ENCODE measurements around the gene CAD. TPM values are rescaled to one million over a fixed set of nuclear protein-coding genes. Genes with fewer than 3 reads are reported as not detected.
A peak's percentile ranks its signal among the peaks of the same experiment; 100 is the strongest.

Gene CAD
- total RNA-seq, 1 experiment from 2014 or later = 114 TPM

- peaks cover 15 to 23% of the 10 kb centered on the region in 2 experiments; a peak in 2 of 4 replicates for H3K36me3 ChIP-seq (ENCODE audit: control insufficient read depth in 1 of 2, insufficient read depth in 2 of 2, low read length in 2 of 2)
- H3K79me2 ChIP-seq (ENCODE audit: insufficient read depth, low read length) = peaks cover 37% of the 10 kb centered on the region
- H3K27me3 ChIP-seq (ENCODE audit: insufficient read depth, low read length) = no peaks in the 10 kb centered on the region
- ChIA-PET CTCF (interaction anchor here (1.0 kb wide), 1 partner anchor 20 kb away, joined by 3 read pairs; no protein-coding TSS in a partner anchor), POLR2A (interaction anchor here (0.6 to 1.5 kb wide), 3 partner anchors 9 to 252 kb away, joined by 3 to 5 read pairs (median 4); no protein-coding TSS in a partner anchor), RAD21 (ENCODE audit: low non-redundant PET in 1 of 2, low total read pairs in 2 of 2, uncharacterized antibody in 2 of 2, unreplicated experiment in 2 of 2) (no interaction called here)
- peak overlapping the region; percentile 94 for H3K9ac ChIP-seq (ENCODE audit: low read length)
- H3K9me2 ChIP-seq (ENCODE audit: insufficient read depth) = no peaks in the 10 kb centered on the region
- H3K4me3 ChIP-seq (replicated peaks in 1 of 2; ENCODE audit: low read depth in 1 of 2, low read length in 2 of 2) = peak overlapping the region; percentile 73 to 78
- peak overlapping the region; percentile 76 for H3K27ac ChIP-seq (ENCODE audit: low read depth, low read length)
- H4K20me1 ChIP-seq (ENCODE audit: insufficient read depth) = no peaks in the 10 kb centered on the region
- H3K4me2 ChIP-seq (ENCODE audit: low read length) = peak overlapping the region; percentile 87
- TF ChIP-seq CEBPB (IDR thresholded peaks at IDR 0.05; ENCODE audit: low read depth) = no peak
- TF ChIP-seq CTCF (IDR thresholded peaks at IDR 0.05 in 2 of 3, conservative IDR thresholded peaks at IDR 0.05 in 1 of 3; ENCODE audit: borderline replicate concordance in 1 of 3, insufficient read depth in 1 of 3, low read depth in 2 of 3, low read length in 2 of 3) = no peak
- TF ChIP-seq ATF3 (IDR thresholded peaks at IDR 0.05) = no peak
- TF ChIP-seq, protein P1, sequence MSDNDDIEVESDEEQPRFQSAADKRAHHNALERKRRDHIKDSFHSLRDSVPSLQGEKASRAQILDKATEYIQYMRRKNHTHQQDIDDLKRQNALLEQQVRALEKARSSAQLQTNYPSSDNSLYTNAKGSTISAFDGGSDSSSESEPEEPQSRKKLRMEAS (IDR thresholded peaks at IDR 0.05) = peak; percentile 45; the same call in 1 of the 2 replicates
- no peak for TF ChIP-seq ELF1 (IDR thresholded peaks at IDR 0.05; ENCODE audit: borderline replicate concordance, low read depth)
- TF ChIP-seq YY1 (IDR thresholded peaks at IDR 0.05; ENCODE audit: extremely low read depth, insufficient replicate concordance, low read depth, low read length) = no peak
- H2AFZ ChIP-seq (ENCODE audit: low read depth, low read length, poor library complexity, severe bottlenecking) = no peak overlapping the region
- H3K4me1 ChIP-seq (ENCODE audit: control insufficient read depth in 1 of 2, insufficient read depth in 2 of 2, low read length in 2 of 2) = peaks cover 3 to 14% of the 10 kb centered on the region in 2 experiments; a peak in 3 of 4 replicates
- no peaks in the 10 kb centered on the region for H3K9me3 ChIP-seq (ENCODE audit: control insufficient read depth in 1 of 2, insufficient read depth in 1 of 2, low read depth in 1 of 2, low read length in 2 of 2)
- intact Hi-C loops (cut with micrococcal nuclease) = no loop called here
- TSS peak; percentile 87 for BruUV-seq (replicated peaks)
- DNase-seq (ENCODE audit: low read depth, low spot score) = no peak
- peak; percentile 81 for ATAC-seq
Observed at GRCh38 chr2:27211241-27211942, 5.8 kb upstream of the CAD start.

Data from HCT116 (cell line).